Breast epithelium (tissue), 3 donors: ENCODE results near the gene RIIAD1.

Experiments
- CTCF ChIP-seq, 3 donors: fragments of 450-650 bp; IDR thresholded peaks; one replicate each; pipeline ENCODE4 v1.5.1; 2016 to 2017; ENCODE audit warnings: antibody characterized with exemption in 3 of 3, mild to moderate bottlenecking in 3 of 3, moderate library complexity in 3 of 3
- POLR2A ChIP-seq: fragments of 450-650 bp; IDR thresholded peaks from one replicate; pipeline ENCODE4 v1.6.1; 2016; ENCODE audit warnings: antibody characterized with exemption, mild to moderate bottlenecking, moderate library complexity

GRCh38 chr1:151692226-151692625 is 29.1 kb upstream of the RIIAD1 start:
- TF ChIP-seq CTCF (IDR thresholded peaks at IDR 0.05), result no peak
- TF ChIP-seq POLR2A, result no peak
